Activated gamma-delta T cell (primary cell): Measurements from ENCODE around the gene SLC25A21.
"Not testable (repeated sequence)": the region's sequence is repeated elsewhere in the genome, so short reads cannot be mapped to it uniquely, and the experiment has no call there.

Experiments used
- DNase-seq: peaks from one replicate; lab custom pipeline; 2025; lab: John Stamatoyannopoulos, UW

The SLC25A21 gene

GRCh38 chr14:36986407-36986806 lies 186.0 kb downstream of the SLC25A21 start:
- no peak for DNase-seq

- no peak for DNase-seq
Observed at GRCh38 chr14:36981832-36982529, 190.4 kb downstream of the SLC25A21 start.

- DNase-seq: not testable (repeated sequence)
Observed at GRCh38 chr14:36980413-36980812, 192.0 kb downstream of the SLC25A21 start.

- no peak for DNase-seq
Observed at GRCh38 chr14:36979863-36980262, 192.5 kb downstream of the SLC25A21 start.

GRCh38 chr14:36976571-36977023 lies 195.8 kb downstream of the SLC25A21 start:
- DNase-seq: no peak

- DNase-seq: no peak
Observed at GRCh38 chr14:36975834-36976233, 196.6 kb downstream of the SLC25A21 start.

- DNase-seq: no peak
Observed at GRCh38 chr14:36974985-36975384, 197.4 kb downstream of the SLC25A21 start.

GRCh38 chr14:36973806-36974442 lies 198.5 kb downstream of the SLC25A21 start:
- no peak for DNase-seq

- DNase-seq: no peak
Observed at GRCh38 chr14:36971263-36971855, 201.0 kb downstream of the SLC25A21 start.

GRCh38 chr14:36967892-36968555 lies 204.4 kb downstream of the SLC25A21 start:
- DNase-seq: no peak

GRCh38 chr14:36955967-36956366 lies 216.4 kb downstream of the SLC25A21 start:
- no peak for DNase-seq

- DNase-seq: no peak
Observed at GRCh38 chr14:36955376-36955775, 217.0 kb downstream of the SLC25A21 start.

GRCh38 chr14:36952689-36953088 lies 219.7 kb downstream of the SLC25A21 start:
- DNase-seq: no peak

- no peak for DNase-seq
Observed at GRCh38 chr14:36951380-36951911, 221.0 kb downstream of the SLC25A21 start.

- no peak for DNase-seq
Observed at GRCh38 chr14:36950812-36951211, 221.6 kb downstream of the SLC25A21 start.

- no peak for DNase-seq
Observed at GRCh38 chr14:36949371-36949770, 223.0 kb downstream of the SLC25A21 start.

- DNase-seq: no peak
Observed at GRCh38 chr14:36948157-36948859, 224.1 kb downstream of the SLC25A21 start.

GRCh38 chr14:36947362-36947761 lies 225.0 kb downstream of the SLC25A21 start:
- no peak for DNase-seq

- DNase-seq: no peak
Observed at GRCh38 chr14:36946872-36947271, 225.5 kb downstream of the SLC25A21 start.

GRCh38 chr14:36944307-36945010 lies 227.9 kb downstream of the SLC25A21 start:
- no peak for DNase-seq
